Breast epithelium (tissue), 3 donors: ENCODE measurements around the gene SLC35A2.

Experiments
- CTCF ChIP-seq, 3 donors: fragments of 450-650 bp; IDR thresholded peaks; one replicate each; pipeline ENCODE4 v1.5.1; 2016 to 2017; ENCODE audit warnings: antibody characterized with exemption in 3 of 3, mild to moderate bottlenecking in 3 of 3, moderate library complexity in 3 of 3
- POLR2A ChIP-seq: fragments of 450-650 bp; IDR thresholded peaks from one replicate; pipeline ENCODE4 v1.6.1; 2016; ENCODE audit warnings: antibody characterized with exemption, mild to moderate bottlenecking, moderate library complexity
- POLR2AphosphoS5 ChIP-seq, 3 donors: sonication (generic); formaldehyde crosslinking; IDR thresholded peaks; one replicate each; pipeline ENCODE4 v1.6.1; 2017; ENCODE audit warnings: antibody characterized with exemption in 3 of 3

GRCh38 chrX:48927736-48928382 is 16.4 kb upstream of the SLC35A2 start:
- TF ChIP-seq POLR2A (no peak), CTCF (IDR thresholded peaks at IDR 0.05) (no peak), POLR2AphosphoS5 (IDR thresholded peaks at IDR 0.05) (no peak)
